Suprapubic skin (tissue), 4 donors: ENCODE results near the gene OR52W1.

Source experiments
- EP300 ChIP-seq: sonication (generic); formaldehyde crosslinking; IDR thresholded peaks from one replicate; pipeline ENCODE4 v1.6.1; 2017; ENCODE audit warnings: antibody characterized with exemption
- POLR2A ChIP-seq, 2 donors: fragments of 450-650 bp; IDR thresholded peaks; one replicate each; pipeline ENCODE4 v1.6.1; 2017; ENCODE audit warnings: antibody characterized with exemption in 2 of 2, mild to moderate bottlenecking in 2 of 2, moderate library complexity in 2 of 2
- POLR2AphosphoS5 ChIP-seq, 3 donors: sonication (generic); formaldehyde crosslinking; IDR thresholded peaks; one replicate each; pipeline ENCODE4 v1.6.1; 2017; ENCODE audit warnings: antibody characterized with exemption in 3 of 3
- TF ChIP-seq, protein P1 (sequence below), 2 donors: fragments of 200-600 bp in 1 of 2; fragments of 450-650 bp in 1 of 2; sonication (generic) in 1 of 2; IDR thresholded peaks; one replicate each; pipeline ENCODE4 v1.5.1; 2016 to 2019; ENCODE audit warnings: antibody characterized with exemption in 2 of 2, mild to moderate bottlenecking in 1 of 2, moderate library complexity in 1 of 2

DNA sequence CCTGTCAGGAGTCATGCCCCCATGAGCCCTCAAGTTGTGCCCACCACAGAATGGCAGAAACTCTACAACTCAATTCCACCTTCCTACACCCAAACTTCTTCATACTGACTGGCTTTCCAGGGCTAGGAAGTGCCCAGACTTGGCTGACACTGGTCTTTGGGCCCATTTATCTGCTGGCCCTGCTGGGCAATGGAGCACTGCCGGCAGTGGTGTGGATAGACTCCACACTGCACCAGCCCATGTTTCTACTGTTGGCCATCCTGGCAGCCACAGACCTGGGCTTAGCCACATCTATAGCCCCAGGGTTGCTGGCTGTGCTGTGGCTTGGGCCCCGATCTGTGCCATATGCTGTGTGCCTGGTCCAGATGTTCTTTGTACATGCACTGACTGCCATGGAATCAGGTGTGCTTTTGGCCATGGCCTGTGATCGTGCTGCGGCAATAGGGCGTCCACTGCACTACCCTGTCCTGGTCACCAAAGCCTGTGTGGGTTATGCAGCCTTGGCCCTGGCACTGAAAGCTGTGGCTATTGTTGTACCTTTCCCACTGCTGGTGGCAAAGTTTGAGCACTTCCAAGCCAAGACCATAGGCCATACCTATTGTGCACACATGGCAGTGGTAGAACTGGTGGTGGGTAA is at the start of gene OR52W1:
- TF ChIP-seq, protein P1, sequence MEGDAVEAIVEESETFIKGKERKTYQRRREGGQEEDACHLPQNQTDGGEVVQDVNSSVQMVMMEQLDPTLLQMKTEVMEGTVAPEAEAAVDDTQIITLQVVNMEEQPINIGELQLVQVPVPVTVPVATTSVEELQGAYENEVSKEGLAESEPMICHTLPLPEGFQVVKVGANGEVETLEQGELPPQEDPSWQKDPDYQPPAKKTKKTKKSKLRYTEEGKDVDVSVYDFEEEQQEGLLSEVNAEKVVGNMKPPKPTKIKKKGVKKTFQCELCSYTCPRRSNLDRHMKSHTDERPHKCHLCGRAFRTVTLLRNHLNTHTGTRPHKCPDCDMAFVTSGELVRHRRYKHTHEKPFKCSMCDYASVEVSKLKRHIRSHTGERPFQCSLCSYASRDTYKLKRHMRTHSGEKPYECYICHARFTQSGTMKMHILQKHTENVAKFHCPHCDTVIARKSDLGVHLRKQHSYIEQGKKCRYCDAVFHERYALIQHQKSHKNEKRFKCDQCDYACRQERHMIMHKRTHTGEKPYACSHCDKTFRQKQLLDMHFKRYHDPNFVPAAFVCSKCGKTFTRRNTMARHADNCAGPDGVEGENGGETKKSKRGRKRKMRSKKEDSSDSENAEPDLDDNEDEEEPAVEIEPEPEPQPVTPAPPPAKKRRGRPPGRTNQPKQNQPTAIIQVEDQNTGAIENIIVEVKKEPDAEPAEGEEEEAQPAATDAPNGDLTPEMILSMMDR (IDR thresholded peaks at IDR 0.05), result no peak
- TF ChIP-seq EP300 (no peak), POLR2AphosphoS5 (IDR thresholded peaks at IDR 0.05) (no peak), POLR2A (IDR thresholded peaks at IDR 0.05) (no peak)
